K562 (cell line): Measurements from ENCODE around the gene EXO5.

Source experiments
- HNRNPK ChIP-seq: fragments of 200-400 bp; formaldehyde crosslinking; IDR thresholded peaks from one replicate; pipeline ENCODE4 v1.6.1; 2018; ENCODE audit warnings: mild to moderate bottlenecking, low read depth, low read length; ENCODE audit not compliant: poor library complexity, severe bottlenecking
- ZNF316 ChIP-seq: fragments of 450-650 bp; IDR thresholded peaks from 2 replicates; pipeline ENCODE4 v1.6.1; 2016
- ZNF695 ChIP-seq: fragments of 450-650 bp; formaldehyde crosslinking; IDR thresholded peaks from 2 replicates; pipeline ENCODE4 v1.4.0; 2020; ENCODE audit warnings: mild to moderate bottlenecking, moderate library complexity
- TF ChIP-seq, protein P1 (sequence below), 3 experiments: IDR thresholded peaks in 2 of 3; conservative IDR thresholded peaks in 1 of 3; 2 replicates each; pipeline ENCODE4 v1.5.1; 2011 to 2012; ENCODE audit warnings: low read length in 3 of 3, mild to moderate bottlenecking in 3 of 3, control low read depth in 2 of 3, improper control_type of control experiment in 1 of 3, inconsistent platforms in 1 of 3, low read depth in 1 of 3, mixed read lengths in 1 of 3, moderate library complexity in 1 of 3; ENCODE audit not compliant: insufficient read depth in 2 of 3
- TF ChIP-seq, protein P2 (sequence below), 2 experiments: fragments of 450-650 bp; conservative IDR thresholded peaks; 2 replicates each; pipeline ENCODE4 v1.6.1; 2017; ENCODE audit warnings: mild to moderate bottlenecking in 2 of 2, moderate library complexity in 2 of 2

DNA sequence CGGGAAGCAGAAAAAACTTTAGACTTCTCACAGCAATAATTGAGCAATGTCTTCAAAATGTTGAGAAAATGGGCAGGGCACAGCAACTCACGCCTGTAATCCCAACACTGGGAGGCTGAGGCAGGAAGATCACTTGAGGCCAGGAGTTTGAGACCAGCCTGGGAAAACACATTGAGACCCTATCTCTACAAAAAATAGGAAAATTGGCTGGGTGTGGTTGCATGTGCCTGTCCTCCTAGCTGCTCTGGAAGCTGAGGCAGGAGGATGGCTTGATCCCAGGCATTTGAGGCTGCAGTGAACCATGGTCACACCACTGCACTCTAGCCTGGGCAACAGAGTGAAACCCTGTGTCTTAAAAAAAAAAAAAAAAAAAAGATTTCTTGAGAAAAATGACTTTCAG, 39.2 kb upstream of the EXO5 start:
- TF ChIP-seq HNRNPK (no peak), ZNF695 (no peak), ZNF316 (no peak)
- TF ChIP-seq, protein P1, sequence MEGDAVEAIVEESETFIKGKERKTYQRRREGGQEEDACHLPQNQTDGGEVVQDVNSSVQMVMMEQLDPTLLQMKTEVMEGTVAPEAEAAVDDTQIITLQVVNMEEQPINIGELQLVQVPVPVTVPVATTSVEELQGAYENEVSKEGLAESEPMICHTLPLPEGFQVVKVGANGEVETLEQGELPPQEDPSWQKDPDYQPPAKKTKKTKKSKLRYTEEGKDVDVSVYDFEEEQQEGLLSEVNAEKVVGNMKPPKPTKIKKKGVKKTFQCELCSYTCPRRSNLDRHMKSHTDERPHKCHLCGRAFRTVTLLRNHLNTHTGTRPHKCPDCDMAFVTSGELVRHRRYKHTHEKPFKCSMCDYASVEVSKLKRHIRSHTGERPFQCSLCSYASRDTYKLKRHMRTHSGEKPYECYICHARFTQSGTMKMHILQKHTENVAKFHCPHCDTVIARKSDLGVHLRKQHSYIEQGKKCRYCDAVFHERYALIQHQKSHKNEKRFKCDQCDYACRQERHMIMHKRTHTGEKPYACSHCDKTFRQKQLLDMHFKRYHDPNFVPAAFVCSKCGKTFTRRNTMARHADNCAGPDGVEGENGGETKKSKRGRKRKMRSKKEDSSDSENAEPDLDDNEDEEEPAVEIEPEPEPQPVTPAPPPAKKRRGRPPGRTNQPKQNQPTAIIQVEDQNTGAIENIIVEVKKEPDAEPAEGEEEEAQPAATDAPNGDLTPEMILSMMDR (IDR thresholded peaks at IDR 0.05 in 2 of 3, conservative IDR thresholded peaks at IDR 0.05 in 1 of 3; ENCODE audit: insufficient read depth in 2 of 3, low read depth in 1 of 3, low read length in 3 of 3) = no peak
- TF ChIP-seq, protein P2, sequence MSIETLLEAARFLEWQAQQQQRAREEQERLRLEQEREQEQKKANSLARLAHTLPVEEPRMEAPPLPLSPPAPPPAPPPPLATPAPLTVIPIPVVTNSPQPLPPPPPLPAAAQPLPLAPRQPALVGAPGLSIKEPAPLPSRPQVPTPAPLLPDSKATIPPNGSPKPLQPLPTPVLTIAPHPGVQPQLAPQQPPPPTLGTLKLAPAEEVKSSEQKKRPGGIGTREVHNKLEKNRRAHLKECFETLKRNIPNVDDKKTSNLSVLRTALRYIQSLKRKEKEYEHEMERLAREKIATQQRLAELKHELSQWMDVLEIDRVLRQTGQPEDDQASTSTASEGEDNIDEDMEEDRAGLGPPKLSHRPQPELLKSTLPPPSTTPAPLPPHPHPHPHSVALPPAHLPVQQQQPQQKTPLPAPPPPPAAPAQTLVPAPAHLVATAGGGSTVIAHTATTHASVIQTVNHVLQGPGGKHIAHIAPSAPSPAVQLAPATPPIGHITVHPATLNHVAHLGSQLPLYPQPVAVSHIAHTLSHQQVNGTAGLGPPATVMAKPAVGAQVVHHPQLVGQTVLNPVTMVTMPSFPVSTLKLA (conservative IDR thresholded peaks at IDR 0.05) = no peak
